ENCODE results near the gene FAM47E.

FAM47E gene

GRCh38 chr4:76326515-76326914 lies 75.0 kb downstream of the FAM47E start:
- in situ Hi-C loops (cut with HindIII; ENCODE audit: low sequenced_read_pairs) = no loop called here
